GM19025 (cell line): ENCODE results near the gene THOC6.
"Not testable (repeated sequence)": the region's sequence is repeated elsewhere in the genome, so short reads cannot be mapped to it uniquely, and the experiment has no call there.

ENCODE experiments used
- ATAC-seq: cut with Tn5 transposase; IDR thresholded peaks from one replicate; pipeline ENCODE4 v1.9.1; 2021; ENCODE audit warnings: mild to moderate bottlenecking, low read depth, moderate library complexity; ENCODE audit not compliant: unreplicated experiment

The THOC6 gene

DNA sequence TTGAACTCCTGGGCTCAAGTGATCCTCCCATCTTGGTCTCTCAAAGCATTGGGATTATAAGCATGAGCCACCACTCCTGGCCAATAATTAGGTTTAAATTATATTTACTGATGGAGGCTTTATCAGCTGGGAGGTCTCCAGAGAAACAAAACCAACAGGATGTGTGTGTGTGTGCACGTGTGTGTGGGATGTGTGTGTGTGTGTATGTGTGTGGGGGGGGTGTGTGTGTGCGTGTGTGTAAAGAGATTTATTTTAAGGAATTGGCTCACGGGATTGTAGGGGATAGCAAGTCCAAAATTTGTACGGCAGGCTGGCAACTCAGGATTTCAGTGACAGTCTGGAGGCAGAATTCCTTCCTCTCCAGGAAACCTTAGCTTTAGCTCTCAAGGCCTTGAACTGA lies 27.2 kb downstream of the THOC6 start:
- no peak for ATAC-seq

DNA sequence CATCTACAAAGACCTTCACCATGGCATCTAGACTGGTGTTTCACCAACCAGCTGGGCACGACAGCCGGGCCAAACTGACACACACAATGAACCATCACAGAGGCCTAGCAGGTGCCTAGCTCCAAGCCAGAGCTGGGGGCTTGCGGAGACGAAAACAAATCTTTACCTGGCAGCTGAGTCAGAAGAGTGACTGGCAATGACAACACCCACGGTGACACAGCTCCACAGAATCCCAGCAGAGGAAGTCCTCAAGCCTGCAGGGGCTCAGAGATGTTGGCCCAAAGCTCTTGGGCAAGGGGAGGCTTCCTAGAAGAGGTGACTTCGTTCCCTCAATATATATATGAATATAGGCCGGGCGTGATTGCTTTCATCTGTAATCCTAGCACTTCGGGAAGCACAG lies 27.7 kb downstream of the THOC6 start:
- no peak for ATAC-seq

DNA sequence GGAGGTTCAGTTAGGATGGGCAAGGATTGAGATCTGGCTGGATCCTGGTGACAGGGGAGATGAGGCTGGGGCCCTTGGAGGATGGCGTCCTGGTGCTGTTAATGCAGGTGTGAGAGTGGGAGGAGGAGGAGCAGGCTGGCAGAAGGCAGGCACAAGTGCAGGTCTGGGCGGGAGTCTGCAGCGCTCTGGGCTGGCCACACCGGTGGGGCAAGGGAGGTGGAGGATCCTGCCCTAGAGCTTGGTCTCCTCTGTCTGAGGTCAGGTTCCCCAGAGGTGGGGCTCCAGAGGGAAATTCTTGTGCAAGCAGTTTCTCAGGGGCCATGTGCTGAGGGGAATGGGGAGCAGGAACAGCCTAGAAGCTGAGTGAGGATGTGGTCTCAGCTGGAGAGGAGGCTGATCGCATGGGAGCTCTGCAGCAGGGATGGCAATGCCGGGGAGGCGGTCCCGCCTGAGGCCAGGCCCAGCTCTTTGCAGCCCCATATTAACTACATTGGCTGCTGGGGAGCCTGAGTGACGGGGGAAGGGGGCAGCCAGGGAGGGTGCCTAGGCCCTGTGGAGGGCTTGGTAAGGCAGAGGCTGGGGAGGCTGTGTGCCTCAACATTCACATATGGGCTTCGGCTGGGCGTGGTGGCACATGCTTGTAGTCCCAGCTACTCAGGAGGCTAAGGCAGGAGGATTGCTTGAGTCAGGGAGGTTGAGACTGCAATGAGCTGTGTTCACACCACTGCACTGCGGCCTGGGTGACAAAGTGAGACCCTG lies 28.9 kb downstream of the THOC6 start:
- ATAC-seq: not testable (repeated sequence)

DNA sequence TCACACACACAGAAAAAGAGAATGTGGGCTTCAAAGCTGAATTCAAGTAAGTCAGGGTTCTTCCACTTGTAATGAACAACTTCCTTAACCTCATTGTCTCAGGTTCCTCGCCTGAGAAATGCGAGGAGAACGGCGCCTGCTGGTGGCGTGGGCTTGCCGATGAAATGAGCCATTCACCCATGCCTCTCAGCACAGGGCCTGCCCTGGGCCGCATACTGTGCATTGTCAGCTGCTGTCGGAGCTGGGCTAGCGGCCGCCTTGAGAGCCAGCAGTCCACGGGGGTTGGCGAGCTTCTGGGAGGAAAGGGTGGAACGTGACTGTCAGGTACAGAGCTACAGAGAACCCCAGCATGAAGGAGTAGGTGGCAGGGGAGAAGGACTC lies 29.5 kb downstream of the THOC6 start:
- ATAC-seq: not testable (repeated sequence)

DNA sequence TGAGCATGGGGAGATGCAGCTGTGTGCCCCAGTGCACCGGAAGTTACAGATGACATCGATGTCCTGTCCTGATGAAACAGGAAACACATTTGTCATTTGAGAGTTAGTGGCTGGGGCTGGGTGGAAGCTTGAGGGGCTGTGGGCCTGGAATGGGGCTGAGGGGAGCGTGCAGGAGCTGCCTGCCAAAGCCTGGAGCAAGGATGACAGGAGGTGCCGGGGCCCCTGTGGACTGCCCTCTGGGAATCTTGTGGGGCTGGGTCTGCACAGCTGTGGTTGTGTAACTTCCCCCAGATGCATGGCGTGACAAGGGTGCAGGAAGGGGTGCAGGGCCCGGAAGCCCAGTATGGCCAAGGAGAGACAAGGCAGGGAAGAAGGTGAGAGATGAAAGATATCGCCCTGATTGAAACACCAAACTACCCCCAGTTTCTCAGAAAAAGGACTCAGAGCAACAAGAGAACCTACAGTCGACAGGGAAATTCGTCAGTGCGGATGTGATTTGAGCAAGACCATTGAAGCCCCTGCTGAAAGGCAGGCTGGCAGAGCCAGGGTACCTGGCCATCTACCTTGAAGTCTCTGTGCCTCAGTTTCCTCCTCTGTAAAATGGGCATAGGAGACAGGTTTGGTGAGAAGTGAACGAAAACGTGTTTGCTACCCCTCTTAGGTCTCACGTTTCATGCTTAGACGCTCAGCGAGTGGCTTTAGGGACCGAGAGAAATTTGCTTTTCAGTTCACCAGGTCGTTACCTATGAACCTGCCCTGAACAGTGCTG lies 31.3 kb downstream of the THOC6 start:
- no peak for ATAC-seq

DNA sequence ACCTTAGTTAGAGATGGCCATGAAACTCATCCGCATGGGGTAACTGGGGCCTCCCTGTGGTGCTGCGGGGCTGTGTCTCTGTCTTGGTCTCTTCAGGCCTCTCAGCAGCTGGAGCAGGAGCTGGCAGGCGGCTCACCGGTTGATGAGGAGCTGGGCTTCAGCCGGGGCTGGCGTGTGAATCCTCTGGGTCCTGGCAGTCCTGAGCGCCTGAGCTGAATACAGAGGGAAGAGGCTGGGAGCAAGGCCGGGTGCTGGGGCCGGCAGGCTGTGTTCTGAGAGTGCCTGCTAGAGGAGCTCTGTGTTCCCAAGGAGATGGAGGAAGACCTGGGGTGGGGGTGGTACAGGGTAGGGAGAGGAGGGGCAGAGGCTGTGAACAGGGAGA lies 31.9 kb downstream of the THOC6 start:
- ATAC-seq: not testable (repeated sequence)

DNA sequence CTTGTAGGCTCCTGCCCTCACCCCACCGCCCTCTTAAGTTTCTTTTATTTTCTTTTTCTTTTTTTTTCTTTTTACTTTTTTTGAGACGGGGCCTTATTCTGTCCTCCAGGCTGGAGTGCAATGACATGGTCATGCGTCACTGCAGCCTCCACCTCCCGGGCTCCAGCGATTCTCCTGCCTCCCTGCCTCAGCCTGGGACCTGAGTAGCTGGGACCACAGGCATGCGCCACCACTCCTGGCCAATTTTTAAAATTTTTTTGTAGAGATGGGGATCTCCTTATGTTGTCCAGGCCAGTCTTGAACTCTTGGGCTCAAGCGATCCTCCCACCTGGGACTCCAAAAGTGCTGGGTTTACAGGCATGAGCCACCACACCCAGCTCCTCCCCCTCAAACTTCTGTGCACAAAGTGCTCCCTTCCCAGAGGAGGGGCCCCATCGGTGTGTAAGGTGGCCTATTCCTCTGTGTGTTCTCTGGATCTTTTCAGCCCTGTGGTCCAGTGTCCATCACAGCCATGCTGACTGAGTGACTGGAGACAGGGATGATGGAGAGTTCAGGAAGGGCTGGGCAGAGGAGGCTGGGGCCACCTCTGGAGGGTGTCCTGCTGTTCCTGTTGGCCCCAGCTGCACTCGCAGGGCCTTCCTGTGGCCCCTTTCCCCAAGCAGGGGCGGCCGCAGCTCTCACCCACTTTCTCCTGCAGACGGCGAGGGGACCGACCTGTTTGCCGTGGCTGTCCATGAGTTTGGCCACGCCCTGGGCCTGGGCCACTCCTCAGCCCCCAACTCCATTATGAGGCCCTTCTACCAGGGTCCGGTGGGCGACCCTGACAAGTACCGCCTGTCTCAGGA lies 32.7 kb downstream of the THOC6 start:
- ATAC-seq: no peak

DNA sequence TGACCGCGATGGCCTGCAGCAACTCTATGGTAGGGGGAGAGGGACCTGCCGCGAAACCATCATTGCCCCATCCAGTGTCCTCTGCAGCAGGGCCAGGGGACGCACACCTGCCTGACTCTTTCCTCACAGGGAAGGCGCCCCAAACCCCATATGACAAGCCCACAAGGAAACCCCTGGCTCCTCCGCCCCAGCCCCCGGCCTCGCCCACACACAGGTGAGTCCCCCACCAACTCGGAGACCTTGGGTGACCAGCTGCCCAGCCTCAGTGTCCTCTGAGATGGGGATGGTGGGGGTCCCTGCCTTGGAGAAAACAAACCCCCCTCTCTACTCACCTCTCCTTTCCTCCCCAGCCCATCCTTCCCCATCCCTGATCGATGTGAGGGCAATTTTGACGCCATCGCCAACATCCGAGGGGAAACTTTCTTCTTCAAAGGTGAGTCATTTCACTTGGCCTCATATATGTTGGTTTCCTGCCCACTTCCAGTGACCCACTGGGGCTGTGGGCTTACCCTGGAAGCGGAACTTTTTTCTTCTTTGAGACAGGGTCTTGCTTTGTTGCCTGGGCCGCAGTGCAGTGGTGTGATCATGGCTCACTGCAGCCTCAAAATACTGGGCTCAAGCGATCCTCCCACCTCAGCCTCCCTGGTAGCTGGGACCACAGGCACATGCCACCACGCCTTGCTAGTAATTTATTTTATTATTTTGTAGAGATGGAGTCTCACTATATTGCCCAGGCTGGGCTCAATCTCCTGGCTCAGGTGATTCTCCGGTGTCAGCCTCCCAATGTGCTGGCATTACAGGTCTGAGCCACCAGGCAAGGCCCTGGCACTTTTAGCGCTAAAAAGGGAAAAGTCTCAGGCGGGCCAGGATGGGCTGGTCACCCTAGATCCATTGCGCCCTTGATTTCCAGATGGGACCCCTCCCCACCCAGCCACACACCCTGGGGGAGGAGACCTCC lies 33.6 kb downstream of the THOC6 start:
- ATAC-seq: no peak

DNA sequence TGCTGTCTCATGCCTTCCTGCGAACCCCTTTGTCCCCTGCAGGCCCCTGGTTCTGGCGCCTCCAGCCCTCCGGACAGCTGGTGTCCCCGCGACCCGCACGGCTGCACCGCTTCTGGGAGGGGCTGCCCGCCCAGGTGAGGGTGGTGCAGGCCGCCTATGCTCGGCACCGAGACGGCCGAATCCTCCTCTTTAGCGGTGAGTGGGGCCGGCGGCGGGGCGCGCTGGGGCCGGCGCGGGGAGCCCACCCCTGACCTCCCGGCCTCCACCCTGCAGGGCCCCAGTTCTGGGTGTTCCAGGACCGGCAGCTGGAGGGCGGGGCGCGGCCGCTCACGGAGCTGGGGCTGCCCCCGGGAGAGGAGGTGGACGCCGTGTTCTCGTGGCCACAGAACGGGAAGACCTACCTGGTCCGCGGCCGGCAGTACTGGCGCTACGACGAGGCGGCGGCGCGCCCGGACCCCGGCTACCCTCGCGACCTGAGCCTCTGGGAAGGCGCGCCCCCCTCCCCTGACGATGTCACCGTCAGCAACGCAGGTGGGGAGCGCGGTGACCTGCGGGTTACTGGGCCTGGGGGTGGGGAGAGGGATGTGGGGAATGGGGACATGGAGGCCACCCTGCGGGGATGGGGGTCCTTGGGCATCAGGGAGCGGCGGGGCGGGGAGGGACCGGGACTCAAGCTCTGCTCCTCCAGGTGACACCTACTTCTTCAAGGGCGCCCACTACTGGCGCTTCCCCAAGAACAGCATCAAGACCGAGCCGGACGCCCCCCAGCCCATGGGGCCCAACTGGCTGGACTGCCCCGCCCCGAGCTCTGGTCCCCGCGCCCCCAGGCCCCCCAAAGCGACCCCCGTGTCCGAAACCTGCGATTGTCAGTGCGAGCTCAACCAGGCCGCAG lies 34.5 kb downstream of the THOC6 start:
- no peak for ATAC-seq

DNA sequence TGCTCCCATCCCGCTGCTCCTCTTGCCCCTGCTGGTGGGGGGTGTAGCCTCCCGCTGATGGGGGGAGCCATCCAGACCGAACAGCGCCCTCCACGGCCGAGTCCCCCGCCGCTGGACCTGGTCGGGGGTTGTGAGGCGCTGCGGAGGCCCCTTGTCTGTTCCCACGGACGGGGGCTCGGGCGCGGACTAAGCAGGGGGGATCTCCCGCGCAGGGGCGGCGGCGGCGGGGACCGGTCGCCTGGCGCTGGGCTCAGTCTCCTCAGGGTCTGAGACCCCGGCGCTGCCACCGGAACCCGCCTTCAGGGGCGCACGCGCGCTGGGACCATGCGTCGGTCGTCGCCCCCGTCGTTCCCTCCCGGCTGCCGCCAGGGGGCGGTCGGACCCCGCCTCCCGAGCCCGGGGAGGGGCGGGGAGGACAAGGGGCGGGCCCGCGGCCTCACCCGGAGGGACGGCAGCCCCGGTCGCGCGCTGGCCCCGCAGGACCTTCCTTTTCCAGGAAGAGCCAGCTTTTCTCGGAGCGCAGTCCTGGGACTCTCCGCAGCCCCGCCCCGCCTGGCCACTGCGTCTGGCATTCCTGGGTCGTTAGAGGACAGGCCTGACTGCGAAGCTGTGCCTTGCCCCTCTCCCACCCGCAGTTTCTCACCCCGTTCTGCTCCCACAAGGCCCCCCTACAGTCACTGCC lies 35.3 kb downstream of the THOC6 start:
- ATAC-seq: peak; percentile 77

DNA sequence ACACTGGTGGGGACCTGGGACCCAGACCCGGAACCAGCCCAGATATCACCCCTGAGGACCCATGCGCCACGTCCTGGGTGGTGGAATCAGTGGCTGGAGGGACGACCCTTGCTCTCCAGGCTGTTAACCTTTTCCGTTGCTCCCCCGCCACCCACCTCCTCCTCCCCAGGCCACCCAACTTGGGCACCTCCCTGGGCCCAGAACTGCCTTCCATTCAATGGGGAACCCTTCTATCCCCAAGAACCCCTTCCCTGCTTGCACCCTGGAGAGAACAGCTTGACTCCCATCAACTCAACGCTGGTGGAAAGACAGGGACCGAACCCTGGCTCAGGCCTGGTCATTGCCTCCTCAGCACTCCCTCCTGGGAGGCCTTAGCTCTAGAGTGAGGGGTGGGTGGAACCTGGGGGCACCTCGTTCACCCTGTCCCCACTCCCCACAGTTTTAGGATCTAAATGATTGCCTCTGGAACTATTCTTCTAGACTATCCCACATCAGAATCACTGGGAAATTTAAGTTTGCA lies 35.9 kb downstream of the THOC6 start:
- no peak for ATAC-seq

DNA sequence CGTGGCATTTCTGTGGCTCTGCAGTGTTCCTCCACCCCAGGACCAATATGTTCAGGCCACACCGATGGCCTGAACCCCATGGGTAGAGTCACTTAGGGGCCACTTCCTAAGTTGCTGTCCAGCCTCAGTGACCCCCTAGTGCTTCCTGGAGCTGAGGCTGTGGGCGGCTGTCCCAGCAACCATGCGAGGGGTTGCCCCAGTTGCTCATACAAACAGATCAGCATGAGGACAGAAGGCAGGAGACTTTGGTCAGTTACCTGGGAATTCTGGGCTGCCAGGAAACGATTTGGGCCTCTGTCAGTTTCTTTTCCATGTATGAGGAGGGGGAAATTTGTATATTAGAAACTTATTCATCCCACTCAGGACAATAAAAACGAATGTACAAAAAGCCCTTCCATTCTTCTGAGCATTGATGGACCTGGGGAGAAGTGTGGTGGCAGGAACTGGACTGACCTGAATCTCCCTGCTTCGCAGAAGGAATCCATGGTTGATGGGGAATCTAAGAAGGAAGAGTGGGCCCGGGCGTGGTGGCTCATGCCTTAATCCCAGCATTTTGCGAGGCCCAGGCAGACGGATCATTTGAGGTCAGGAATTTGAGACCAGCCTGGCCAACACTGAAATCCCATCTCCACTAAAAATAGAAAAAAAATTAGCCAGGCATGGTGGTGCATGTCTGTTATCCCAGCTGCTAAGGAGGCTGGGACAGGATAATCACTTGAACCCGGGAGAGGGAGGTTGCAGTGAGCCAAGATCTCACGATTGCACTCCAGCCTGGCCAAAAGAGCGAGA lies 36.7 kb downstream of the THOC6 start:
- ATAC-seq: no peak

DNA sequence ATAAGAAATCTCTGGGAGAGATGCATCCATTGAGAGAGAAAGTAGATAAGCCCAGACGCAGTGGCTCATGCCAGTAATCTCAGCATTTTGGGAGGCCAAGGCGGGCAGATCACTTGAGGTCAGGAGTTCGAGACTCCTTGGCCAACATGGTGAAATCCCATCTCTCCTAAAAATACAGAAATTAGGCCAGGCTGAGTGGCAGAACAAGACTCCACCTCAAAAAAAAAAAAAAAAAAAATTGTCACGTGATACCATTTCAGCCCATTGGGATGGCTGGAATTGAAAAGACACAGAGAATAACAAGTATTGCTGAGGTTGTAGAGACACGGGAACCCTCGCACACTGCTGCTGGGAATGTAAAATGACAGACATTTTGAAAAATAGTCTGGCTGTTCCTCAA lies 38.7 kb downstream of the THOC6 start:
- ATAC-seq: no peak

DNA sequence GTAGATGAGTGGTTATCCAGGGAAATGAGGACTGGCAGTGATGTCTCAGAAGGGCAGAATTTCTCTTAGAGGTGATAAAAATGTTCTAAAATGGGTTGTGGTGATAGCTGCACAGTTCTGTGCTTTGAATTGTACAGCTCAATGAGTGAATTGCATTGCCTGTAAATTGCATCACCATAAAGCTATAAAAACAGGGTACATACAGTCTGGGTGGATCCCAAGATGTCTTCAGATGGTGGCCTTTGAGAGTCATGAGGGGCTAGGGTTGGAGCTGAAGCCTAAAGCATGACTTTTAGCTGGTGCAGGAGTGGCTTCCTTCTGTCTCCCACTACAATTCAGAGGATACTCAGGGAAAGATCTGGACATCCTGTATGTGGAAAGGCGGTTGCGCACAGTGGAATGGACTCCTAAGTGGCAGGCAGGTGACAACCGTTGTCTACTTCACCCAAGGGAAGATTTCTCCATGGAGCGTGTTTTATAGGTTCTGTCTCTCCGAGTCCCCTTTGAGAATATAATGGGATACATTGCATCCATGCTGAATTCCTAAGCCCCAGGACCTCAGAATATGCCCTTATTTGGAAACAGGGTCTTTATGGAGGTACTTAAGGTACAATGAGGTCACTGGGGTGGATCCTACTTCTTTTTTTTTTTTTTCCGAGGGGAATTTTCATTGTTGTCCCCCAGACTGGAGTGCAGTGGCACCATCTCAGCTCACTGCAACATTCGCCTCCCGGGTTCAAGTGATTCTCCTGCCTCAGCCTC lies 40.0 kb downstream of the THOC6 start:
- no peak for ATAC-seq

DNA sequence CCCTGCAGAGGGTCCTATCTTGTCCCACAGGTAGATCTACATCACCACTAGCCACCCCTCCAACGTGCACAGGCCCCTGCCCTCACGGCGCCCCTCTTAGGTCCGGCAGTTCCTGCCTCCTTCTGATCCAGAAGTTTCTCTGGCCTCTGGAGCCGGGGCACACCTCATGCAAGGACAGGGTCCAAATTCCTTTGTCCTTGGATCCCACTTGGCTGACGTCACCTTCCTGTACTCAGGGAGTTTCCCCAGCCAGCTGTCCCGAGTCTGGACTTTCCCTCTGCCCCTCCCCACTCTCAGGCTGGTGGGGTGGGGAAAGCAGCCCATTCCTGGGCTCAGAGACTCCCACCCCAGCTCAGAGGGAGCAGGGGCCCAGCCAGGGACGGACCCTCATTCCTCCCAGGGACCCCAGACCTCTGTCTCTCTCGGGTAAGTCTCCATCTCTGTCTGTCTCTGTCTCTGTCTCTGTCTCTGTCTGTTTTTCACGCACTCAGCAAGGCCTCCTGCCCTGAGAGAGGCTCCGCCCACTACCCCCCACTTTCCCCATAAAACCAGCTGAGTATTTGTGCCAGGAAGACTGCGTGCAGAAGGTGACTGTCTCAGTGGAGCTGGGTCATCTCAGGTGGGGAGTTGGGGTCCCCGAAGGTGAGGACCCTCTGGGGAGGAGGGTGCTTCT lies 41.4 kb downstream of the THOC6 start, which contains the start of gene IL32:
IL32 (plus strand) TSS at position 572 of the 673 bp plus-strand sequence. CDS start 172 bp downstream, outside the sequence.
- ATAC-seq: no peak
